NCI-H2196 treated with DMSO at 0.1 percent for 48 hours (cell line): ENCODE measurements around the gene BPHL.
"Not testable (repeated sequence)": the region's sequence is repeated elsewhere in the genome, so short reads cannot be mapped to it uniquely, and the experiment has no call there.

Source experiments
- DNase-seq: peaks from one replicate; lab custom pipeline; 2025; ENCODE audit not compliant: unreplicated experiment; lab: John Stamatoyannopoulos, UW

Gene BPHL

GRCh38 chr6:3118353-3119039 is at the start of gene BPHL:
TSS of gene BPHL (plus strand) at chr6:3118711. CDS start at chr6:3118741, 30 bp downstream.
- peak; percentile 94 for DNase-seq

DNA sequence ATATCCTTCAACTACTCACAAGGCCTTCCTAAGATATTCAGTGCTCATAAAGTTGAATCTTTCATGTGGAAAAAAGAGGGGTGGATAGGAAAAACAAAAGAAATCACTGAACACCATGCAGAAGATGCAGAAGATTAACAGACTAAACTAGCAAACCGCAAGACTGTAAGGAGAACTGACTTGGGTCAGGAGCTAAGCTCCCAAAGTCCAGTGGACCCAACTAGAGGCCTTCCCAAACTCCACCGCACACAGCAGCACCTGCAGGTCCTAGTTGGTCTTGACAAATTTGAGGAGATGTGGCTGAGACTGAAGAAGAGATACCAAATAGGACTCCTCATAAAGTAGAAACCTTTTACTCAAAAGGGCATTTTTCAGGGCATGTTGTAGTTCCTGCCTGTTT is 46.9 kb upstream of the BPHL start:
- no peak for DNase-seq

DNA sequence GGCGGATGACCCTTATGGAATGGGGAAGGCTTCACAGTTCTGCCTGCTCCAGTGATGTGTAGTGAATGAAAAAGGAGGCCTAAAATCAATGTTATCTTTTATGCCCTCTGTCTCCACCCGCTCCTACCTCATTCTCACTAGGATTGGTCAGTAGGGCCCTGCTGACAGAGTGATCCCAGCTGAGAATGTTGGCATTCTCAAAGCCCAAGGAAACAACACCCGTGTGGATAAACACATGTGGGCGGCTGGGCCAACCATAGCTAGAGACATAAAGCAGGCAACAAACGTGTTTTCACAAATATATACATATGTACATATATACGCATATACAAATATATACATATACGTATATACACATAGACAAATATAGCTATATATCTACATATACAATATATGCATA is 45.7 kb upstream of the BPHL start:
- no peak for DNase-seq

GRCh38 chr6:3073382-3073781 is 45.1 kb upstream of the BPHL start:
- DNase-seq: no peak

- no peak for DNase-seq
Observed at GRCh38 chr6:3075772-3076113, 42.8 kb upstream of the BPHL start.

- DNase-seq: no peak
Observed at GRCh38 chr6:3076320-3076719, 42.2 kb upstream of the BPHL start.

DNA sequence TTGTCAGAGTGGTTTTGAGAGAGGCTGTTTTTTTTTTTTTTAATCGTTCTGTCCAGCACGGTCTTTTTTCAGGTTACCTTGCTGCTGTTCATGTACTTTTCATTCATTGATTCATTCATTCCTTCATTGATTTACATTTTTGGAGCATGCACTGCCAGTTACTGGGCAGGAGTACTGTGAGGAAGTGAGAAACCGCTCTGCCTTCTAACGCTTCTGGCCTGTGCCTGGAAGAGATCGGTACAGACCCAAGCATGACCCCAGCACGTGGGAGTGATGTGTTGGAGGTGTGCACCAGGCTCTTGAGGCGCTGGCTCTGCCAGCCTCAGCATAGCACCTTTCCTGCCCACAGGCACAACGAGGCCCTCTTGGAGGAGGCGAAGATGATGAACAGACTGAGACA is 41.1 kb upstream of the BPHL start:
- no peak for DNase-seq

DNA sequence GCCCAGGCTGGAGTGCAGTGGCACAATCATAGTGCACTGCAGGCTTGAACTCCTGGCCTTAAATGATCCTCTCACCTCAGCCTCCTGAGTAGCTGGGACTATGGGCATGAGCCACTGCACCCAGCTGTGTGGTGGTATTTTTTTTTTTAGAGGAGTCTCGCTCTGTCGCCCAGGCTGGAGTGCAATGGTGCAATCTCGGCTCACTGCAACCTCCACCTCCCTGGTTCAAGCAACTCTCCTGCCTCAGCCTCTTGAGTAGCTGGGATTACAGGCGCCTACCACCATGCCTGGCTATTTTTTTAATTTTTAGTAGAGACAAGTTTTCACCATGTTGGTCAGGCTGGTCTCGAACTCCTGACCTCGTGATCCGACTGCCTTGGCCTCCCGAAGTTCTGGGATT is 39.6 kb upstream of the BPHL start:
- DNase-seq: not testable (repeated sequence)

DNA sequence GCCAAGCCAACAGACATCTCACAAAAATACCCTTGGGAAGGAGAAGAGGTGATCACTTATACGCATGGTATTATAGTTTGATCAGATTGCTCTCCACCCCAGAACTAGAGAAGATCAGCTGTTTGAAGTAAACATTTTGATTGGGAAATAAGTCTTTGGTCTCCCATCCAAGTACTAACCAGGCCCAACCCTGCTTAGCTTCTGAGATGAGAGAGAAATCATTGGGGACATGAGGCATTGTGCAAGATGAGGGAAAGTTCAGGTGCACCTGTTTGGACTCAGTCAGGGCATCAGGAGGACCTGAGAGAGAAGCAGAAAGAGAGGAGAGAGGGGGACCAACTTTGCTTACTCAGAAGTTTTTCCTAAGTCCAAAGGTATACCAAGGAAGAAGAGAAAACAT is 38.8 kb upstream of the BPHL start:
- no peak for DNase-seq

DNA sequence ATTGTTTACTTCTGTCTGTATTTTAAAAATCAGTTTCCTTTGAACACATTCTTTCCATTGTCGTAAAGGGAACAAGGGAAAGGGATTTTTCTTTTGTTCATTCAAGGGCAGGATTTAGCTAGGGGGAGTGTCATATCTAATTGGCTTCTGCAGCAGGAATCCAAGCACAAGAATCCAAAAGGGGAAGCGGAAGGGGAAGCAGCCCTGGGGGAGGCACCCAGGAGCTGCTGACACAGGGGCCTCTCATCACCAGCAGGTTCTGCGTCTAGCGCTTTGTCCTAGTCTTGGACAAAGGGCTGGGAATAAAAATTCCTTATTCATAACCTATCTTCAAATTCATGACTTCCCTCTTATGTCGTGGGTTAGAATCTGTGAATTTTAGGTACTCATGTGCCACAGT is 36.6 kb upstream of the BPHL start:
- DNase-seq: no peak

DNA sequence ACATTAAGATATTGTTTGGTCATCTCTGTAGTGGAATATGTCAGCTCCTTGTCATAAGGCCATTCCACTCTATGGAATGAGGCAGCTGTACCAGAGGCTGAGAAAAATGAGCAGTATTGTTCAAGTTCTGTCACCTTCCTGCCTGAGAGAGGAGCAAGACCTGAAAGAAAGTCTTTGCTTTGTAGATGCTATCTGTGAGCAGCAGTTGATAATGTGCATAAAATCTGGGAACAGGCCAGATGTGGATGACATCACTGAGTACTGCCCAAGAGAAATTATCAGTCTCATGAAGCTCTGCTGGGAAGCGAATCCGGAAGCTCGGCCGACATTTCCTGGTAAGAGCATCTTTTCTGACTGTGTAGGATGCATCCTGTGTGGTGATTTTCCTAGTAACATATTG is 33.4 kb upstream of the BPHL start:
- DNase-seq: no peak

- no peak for DNase-seq
Observed at GRCh38 chr6:3086282-3086946, 32.1 kb upstream of the BPHL start.

- DNase-seq: no peak
Observed at GRCh38 chr6:3088446-3088845, 30.1 kb upstream of the BPHL start.

- DNase-seq: no peak
Observed at GRCh38 chr6:3088968-3089367, 29.5 kb upstream of the BPHL start.

DNA sequence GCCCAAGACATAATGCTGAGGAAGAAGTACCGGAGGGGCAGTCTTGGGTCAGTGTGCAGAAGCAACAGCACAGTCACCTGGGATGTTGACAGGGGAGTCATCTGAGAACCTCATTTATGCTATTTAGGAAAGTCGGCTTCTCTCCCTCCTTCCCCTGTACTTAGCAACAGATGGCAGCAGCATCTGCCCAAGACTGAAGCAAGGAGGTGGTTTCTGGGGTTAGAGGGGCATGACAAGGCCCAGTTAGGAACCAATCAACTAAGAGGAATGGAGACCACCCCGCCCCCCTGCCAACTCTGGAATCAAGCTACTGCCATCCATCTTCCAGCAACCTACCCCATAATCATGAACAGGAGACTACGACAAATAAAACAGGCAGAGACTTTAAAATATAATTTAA is 28.5 kb upstream of the BPHL start:
- no peak for DNase-seq

DNA sequence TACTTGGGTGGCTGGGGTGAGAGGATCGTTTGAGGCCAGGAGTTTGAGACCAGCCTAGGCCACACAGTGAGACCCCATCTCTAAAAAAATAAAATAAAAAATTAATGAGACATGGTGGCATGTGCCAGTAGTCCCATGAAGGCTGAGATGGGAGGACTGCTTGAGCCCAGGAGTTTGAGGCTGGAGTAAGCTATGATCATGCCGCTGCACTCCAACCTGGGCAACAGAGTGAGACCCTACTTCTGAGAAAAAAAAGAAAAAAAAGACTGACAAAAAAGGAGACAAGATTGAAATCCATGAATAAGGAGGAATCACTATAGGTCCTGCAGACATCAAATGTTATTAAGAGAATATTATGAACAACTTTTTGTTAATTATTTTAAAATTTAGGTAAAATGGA is 23.7 kb upstream of the BPHL start:
- no peak for DNase-seq

- DNase-seq: no peak
Observed at GRCh38 chr6:3102875-3103274, 15.6 kb upstream of the BPHL start.

DNA sequence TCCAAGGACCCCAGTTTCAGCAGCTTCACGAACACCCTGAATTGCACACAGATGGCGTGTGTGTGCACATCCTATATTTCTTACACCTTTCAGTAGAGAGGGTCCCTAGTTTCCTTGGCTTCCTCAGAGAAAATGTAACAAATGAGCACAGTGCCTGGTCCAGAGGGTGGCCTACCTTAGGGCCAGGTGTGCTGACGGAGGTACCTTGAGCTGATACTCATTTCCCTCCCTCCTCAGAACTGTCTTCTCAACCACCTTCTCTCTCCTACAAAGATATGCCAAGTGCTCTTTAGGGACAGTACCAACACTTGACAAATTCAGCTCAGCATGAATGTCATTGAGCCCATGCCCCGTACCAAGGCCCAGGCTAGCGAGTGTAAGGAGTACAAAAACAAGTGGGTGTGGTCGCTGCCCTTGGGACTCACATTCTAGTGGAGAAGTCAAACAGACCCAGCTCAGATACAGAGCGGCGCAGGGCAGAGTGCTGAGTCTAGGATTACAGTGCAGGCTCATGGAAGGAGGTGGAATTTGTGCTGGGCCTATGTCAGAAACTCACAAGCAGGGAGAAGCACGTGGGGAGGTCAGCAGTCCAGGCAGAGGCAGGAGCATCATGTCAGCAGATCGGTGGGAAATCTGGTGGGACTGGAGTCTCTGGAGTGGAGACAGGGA is 9.6 kb upstream of the BPHL start:
- DNase-seq: no peak

GRCh38 chr6:3109761-3110160 is 8.8 kb upstream of the BPHL start:
- no peak for DNase-seq

DNA sequence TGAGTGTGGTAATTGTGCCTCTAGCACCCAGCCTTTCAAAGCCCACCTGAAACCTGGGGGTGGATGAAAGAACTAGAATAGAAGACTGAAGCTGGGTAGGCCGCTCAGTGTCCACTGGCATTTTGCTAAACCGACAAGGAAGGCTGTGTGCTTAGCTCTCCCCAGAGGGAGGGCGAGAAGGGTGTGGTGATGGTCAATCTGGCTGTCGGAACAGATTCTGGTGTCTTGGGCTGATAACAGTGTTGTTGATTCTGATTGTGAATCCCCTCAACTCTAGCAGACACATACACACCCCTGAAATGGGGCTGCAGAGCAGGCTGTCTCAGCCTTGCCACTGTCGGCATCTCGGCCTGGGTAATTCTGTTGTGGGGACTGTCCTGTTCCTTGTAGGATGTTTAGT is 4.1 kb upstream of the BPHL start:
- no peak for DNase-seq

DNA sequence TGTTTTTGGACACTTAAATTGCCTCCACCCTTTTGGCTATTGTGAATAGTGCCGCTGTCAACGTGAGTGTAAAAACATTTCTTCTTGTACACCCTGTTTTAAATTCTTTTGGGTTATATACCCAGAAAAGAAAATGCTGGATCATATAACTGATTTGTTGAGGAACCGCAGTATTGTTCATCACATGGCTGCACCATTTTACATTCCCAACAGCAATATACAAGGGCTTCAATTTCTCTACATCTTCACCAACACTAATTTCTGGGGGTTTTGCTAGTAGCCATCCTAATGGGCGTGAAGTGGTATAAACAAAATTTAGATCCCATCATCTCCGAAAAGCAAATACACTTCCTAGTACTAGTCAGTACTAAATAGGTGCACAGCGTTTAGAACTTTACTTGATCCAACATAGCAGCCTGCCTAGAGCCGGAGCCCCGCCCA is 579 bp upstream of the BPHL start:
- DNase-seq: no peak

GRCh38 chr6:3119040-3119723 is 671 bp downstream of the BPHL start:
- no peak for DNase-seq
